ENCODE measurements around the gene MECR.

Gene MECR

DNA sequence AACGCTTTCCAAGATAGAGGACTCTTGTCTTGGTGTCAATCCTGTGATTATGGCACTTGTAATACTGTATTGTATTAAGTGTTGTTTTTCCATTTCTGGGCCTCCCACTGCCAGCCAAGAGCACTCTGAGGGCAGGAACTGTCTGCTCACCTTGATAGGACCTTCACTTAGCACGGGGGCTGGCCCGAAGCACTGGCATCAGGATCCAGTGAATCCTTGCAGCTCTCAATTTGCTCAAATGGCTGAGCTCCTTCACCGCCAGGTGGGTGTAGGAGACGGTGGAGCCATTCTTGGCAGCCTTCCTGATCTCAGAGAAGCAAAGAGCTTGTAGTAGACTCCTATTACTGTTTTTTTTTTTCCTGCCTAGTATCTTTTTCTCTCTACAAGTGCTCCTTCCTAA, 17.7 kb downstream of the MECR start:
- no peak for TF ChIP-seq TAF1 (IDR thresholded peaks at IDR 0.05; ENCODE audit: borderline replicate concordance, insufficient read depth, low read length)
- TF ChIP-seq SIN3A (IDR thresholded peaks at IDR 0.05; ENCODE audit: borderline replicate concordance, insufficient read depth, low read length): no peak
- TF ChIP-seq POLR2AphosphoS5 (IDR thresholded peaks at IDR 0.05; ENCODE audit: low read depth, low read length): no peak
- TF ChIP-seq, protein P1, sequence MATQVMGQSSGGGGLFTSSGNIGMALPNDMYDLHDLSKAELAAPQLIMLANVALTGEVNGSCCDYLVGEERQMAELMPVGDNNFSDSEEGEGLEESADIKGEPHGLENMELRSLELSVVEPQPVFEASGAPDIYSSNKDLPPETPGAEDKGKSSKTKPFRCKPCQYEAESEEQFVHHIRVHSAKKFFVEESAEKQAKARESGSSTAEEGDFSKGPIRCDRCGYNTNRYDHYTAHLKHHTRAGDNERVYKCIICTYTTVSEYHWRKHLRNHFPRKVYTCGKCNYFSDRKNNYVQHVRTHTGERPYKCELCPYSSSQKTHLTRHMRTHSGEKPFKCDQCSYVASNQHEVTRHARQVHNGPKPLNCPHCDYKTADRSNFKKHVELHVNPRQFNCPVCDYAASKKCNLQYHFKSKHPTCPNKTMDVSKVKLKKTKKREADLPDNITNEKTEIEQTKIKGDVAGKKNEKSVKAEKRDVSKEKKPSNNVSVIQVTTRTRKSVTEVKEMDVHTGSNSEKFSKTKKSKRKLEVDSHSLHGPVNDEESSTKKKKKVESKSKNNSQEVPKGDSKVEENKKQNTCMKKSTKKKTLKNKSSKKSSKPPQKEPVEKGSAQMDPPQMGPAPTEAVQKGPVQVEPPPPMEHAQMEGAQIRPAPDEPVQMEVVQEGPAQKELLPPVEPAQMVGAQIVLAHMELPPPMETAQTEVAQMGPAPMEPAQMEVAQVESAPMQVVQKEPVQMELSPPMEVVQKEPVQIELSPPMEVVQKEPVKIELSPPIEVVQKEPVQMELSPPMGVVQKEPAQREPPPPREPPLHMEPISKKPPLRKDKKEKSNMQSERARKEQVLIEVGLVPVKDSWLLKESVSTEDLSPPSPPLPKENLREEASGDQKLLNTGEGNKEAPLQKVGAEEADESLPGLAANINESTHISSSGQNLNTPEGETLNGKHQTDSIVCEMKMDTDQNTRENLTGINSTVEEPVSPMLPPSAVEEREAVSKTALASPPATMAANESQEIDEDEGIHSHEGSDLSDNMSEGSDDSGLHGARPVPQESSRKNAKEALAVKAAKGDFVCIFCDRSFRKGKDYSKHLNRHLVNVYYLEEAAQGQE (IDR thresholded peaks at IDR 0.05; ENCODE audit: insufficient read depth in 1 of 2, low read depth in 2 of 2, low read length in 2 of 2): no peak
- TF ChIP-seq FOXP2 (optimal IDR thresholded peaks at IDR 0.05; ENCODE audit: borderline replicate concordance, extremely low read depth, extremely low read length, insufficient read depth): no peak

DNA sequence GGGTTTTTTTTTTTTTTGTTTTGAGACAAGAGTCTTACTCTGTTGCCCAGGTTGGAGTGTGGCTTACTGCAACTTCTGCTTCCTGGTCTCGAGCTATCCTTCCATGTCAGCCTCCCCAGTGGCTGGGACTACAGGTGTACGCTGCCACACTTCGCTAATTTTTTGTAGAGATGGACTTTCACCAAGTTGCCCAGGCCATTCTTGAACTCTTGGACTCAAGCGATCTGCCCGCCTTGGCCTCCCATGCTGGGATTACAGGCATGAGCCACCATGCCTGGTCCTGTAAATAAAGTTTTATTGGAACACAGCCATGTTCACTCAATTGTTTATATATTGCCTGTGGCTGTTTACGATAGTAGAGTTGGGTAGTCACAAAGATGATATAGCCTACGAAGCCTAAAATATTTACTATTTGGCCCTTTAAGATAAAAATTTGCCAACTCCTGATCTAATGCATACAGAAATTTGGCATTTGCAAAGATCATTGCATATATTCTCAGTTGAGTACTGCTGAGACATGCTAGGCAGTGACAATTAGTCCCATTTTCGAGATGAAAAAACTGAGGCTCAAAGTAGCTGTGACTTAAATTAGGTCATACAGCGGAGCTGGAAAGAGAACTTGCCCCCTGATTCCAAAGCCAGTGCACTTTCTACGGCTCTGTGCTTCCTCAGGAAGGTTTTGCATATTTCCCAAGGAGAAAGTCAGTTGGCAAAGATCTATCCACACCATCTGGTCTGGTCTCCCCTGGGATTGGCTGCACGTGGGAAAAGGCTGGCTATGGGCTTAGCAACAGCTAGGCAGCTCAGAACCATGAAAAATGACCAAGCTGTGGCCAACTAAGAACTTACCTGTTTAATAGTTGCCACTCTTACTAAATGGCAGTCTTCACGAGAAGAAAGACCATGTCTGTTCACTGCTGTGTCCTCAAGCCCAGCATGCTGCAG, 19.4 kb downstream of the MECR start:
- no peak for TF ChIP-seq FOXP2 (optimal IDR thresholded peaks at IDR 0.05; ENCODE audit: borderline replicate concordance, extremely low read depth, extremely low read length, insufficient read depth)
- TF ChIP-seq, protein P1 (IDR thresholded peaks at IDR 0.05; ENCODE audit: insufficient read depth in 1 of 2, low read depth in 2 of 2, low read length in 2 of 2): no peak

DNA sequence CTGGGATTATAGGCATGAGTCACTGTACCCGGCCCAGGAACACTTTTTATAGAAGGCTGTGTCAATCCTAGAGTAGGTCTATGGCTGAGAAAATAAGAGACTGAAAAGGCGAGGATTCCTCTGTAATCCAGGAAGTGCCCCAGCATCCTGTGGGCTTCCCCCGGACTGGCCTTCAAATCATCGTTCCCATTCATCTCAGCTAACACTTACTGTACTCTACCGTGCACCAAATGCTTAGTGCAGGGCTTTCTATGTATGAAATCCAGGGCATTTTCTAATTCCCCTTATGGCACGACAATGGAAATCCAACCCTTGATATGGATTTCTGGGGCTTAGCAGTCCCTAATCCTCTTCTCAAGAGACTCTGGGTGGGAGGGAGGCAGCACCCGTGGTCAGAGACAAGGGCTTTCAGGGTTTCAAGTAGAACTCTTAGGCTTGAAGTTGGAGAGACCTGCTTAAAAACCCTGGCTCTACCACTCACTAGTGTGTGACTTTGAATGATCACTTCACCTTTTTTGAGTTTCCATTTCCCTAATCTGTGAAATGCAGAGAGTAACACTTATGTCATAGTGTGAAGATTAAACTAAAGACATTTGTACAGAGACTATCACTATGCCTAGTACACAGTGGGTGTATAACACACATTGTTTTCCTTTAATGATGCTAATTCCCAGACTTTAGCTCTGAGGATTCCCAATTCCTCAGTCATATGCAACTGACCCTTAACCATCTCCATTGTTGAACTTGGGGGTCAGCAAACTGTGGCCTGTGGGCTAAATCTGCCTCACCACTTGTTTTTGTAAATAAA, 20.3 kb downstream of the MECR start:
- TF ChIP-seq, protein P1 (IDR thresholded peaks at IDR 0.05; ENCODE audit: insufficient read depth in 1 of 2, low read depth in 2 of 2, low read length in 2 of 2): no peak
- TF ChIP-seq SIN3A (IDR thresholded peaks at IDR 0.05; ENCODE audit: borderline replicate concordance, insufficient read depth, low read length): no peak
- no peak for TF ChIP-seq POLR2AphosphoS5 (IDR thresholded peaks at IDR 0.05; ENCODE audit: low read depth, low read length)
- TF ChIP-seq FOXP2 (optimal IDR thresholded peaks at IDR 0.05; ENCODE audit: borderline replicate concordance, extremely low read depth, extremely low read length, insufficient read depth): no peak
- no peak for TF ChIP-seq TAF1 (IDR thresholded peaks at IDR 0.05; ENCODE audit: borderline replicate concordance, insufficient read depth, low read length)

DNA sequence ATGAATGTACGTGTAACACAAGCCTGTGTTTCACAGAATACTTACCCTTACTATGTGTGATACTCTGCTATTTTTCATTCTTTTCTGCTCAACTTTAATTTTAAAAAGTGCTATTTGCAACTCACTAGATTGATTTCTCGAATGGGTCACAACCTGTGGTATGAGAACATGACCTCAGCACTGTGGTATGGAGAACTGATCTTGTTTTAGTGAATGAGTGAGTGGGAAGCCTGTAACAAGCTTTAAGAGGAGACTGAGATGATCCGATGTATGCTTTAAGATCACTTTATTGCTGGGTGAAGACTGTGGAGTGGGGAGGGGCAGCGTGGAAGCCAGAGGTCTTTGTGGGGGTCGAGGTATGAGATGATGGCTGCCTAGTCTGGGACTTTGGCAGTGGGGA, 21.6 kb downstream of the MECR start:
- TF ChIP-seq SIN3A (IDR thresholded peaks at IDR 0.05; ENCODE audit: borderline replicate concordance, insufficient read depth, low read length): no peak
- TF ChIP-seq POLR2AphosphoS5 (IDR thresholded peaks at IDR 0.05; ENCODE audit: low read depth, low read length): no peak
- no peak for TF ChIP-seq FOXP2 (optimal IDR thresholded peaks at IDR 0.05; ENCODE audit: borderline replicate concordance, extremely low read depth, extremely low read length, insufficient read depth)
- no peak for TF ChIP-seq TAF1 (IDR thresholded peaks at IDR 0.05; ENCODE audit: borderline replicate concordance, insufficient read depth, low read length)

DNA sequence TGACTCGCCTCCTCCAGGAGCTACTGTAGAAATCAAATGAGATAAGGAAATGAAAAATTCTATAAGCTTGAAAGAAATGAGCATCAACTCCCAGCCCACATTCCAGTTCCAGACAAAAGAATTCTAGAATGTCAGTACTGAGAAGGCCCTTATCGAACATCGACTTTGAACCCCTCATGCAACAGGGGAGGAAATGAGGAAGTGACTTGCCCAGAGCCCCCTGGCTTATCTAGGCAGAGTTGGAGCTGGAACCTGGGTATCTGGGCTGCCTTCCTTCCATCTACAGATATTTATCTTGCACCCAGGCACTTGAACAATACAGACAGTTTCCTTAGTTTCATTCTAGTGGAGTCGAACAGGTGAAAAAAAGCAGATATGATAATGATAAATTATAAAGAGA, 22.3 kb downstream of the MECR start:
- TF ChIP-seq SIN3A (IDR thresholded peaks at IDR 0.05; ENCODE audit: borderline replicate concordance, insufficient read depth, low read length): no peak
- TF ChIP-seq, protein P1 (IDR thresholded peaks at IDR 0.05; ENCODE audit: insufficient read depth in 1 of 2, low read depth in 2 of 2, low read length in 2 of 2): no peak
- no peak for TF ChIP-seq TAF1 (IDR thresholded peaks at IDR 0.05; ENCODE audit: borderline replicate concordance, insufficient read depth, low read length)
- TF ChIP-seq FOXP2 (optimal IDR thresholded peaks at IDR 0.05; ENCODE audit: borderline replicate concordance, extremely low read depth, extremely low read length, insufficient read depth): no peak

Data from PFSK-1 (cell line).